CD4-positive, alpha-beta T cell (primary cell): Measurements from ENCODE around the gene DCAF8. TPM values are rescaled to one million over a fixed set of nuclear protein-coding genes. Genes with fewer than 3 reads are reported as not detected.

Experiments used
- ATAC-seq: fragments of 200-7000 bp; cut with Tn5 transposase; one replicate; pipeline ENCODE4 v1.10.0; 2022; ENCODE audit warnings: mild to moderate bottlenecking; ENCODE audit not compliant: poor library complexity
- CTCF ChIA-PET: fragments of 350-600 bp; sonication (Branson Sonifier 250); formaldehyde crosslinking; loops from one replicate; lab custom pipeline; 2021; ENCODE audit warnings: antibody characterized with exemption, inconsistent platforms; lab: Charles Lee
- POLR2A ChIA-PET: fragments of 350-600 bp; sonication (Branson Sonifier 250); formaldehyde crosslinking; loops from one replicate; lab custom pipeline; 2021; ENCODE audit warnings: antibody characterized with exemption, inconsistent platforms; lab: Charles Lee
- DNase-seq, 14 experiments: peaks; one replicate each; pipeline ENCODE4 v3.0.0-alpha.2; 2013 to 2020; ENCODE audit warnings: mixed read lengths in 2 of 14
- H3K27ac ChIP-seq, 2 donors: one replicate each; pipeline versions ENCODE4 v1.5.1 to v1.7.0; 2013; ENCODE audit warnings: low read length in 2 of 2, low read depth in 1 of 2, mild to moderate bottlenecking in 1 of 2
- H3K27me3 ChIP-seq, 2 experiments: 1 replicate in 1 of 2; 2 replicates in 1 of 2; pipeline versions ENCODE4 v1.6.1 to v1.7.0; 2013; ENCODE audit warnings: low read length in 2 of 2, control low read depth in 1 of 2, mild to moderate bottlenecking in 1 of 2, moderate library complexity in 1 of 2; ENCODE audit not compliant: insufficient read depth in 2 of 2, control insufficient read depth in 1 of 2
- H3K36me3 ChIP-seq: one replicate; pipeline ENCODE4 v1.6.1; 2013; ENCODE audit warnings: low read length, control low read depth; ENCODE audit not compliant: insufficient read depth
- H3K4me1 ChIP-seq: one replicate; pipeline ENCODE4 v1.6.1; 2013; ENCODE audit warnings: low read length, control low read depth; ENCODE audit not compliant: insufficient read depth
- H3K4me3 ChIP-seq: one replicate; pipeline ENCODE4 v1.5.1; 2013; ENCODE audit warnings: mild to moderate bottlenecking, low read length, moderate library complexity
- H3K9me3 ChIP-seq, 2 experiments: 1 replicate in 1 of 2; 2 replicates in 1 of 2; pipeline versions ENCODE4 v1.6.1 to v1.7.0; 2013; ENCODE audit warnings: low read length in 2 of 2, mild to moderate bottlenecking in 2 of 2, control low read depth in 1 of 2, moderate library complexity in 1 of 2; ENCODE audit not compliant: control insufficient read depth in 1 of 2, insufficient read depth in 1 of 2
- H3K27ac Mint-ChIP-seq: one replicate; pipeline ENCODE4 v1.8.0; 2020; ENCODE audit warnings: mixed read lengths
- H3K27me3 Mint-ChIP-seq: one replicate; pipeline ENCODE4 v1.8.0; 2021; ENCODE audit warnings: mixed read lengths
- H3K36me3 Mint-ChIP-seq: one replicate; pipeline ENCODE4 v1.8.0; 2021; ENCODE audit warnings: low read depth, mixed read lengths
- H3K4me1 Mint-ChIP-seq: one replicate; pipeline ENCODE4 v1.8.0; 2021; ENCODE audit warnings: low read depth, mixed read lengths
- H3K4me3 Mint-ChIP-seq: one replicate; pipeline ENCODE4 v1.8.0; 2020; ENCODE audit warnings: mild to moderate bottlenecking, mixed read lengths
- H3K9me3 Mint-ChIP-seq: one replicate; pipeline ENCODE4 v1.8.0; 2020; ENCODE audit warnings: mixed read lengths
- CTCF ChIP-seq: fragments of 200-600 bp; IDR thresholded peaks from one replicate; pipeline ENCODE4 v1.8.0; 2022; ENCODE audit warnings: antibody characterized with exemption, mild to moderate bottlenecking
- intact Hi-C, 2 experiments: fragments of 100-400 bp; cut with DNase I in 1 of 2; cut with micrococcal nuclease in 1 of 2; formaldehyde crosslinking; loops; one replicate each; pipeline versions ENCODE4 v1.15.1 to v1.9.0; 2023 to 2025; cut with DNase I, micrococcal nuclease
- total RNA-seq, 174 experiments: library from RNA in 2 of 174; stranded (reverse) in 2 of 174; gene quantifications; one replicate each; pipeline ENCODE4 v1.2.3 and lab custom pipeline; 2021 to 2026

DCAF8 gene
- total RNA-seq, 2 experiments from 2014 or later, result 151 to 154 TPM

GRCh38 chr1:160205242-160206035, 56.9 kb downstream of the DCAF8 start, which contains the start of gene PEA15:
PEA15 (plus strand) TSS chr1:160205384; CDS start chr1:160211545, 6,161 bp downstream.
- Histone ChIP-seq H3K4me1 (peaks cover 42% of the 10 kb centered on the region), H3K9me3 (no peaks in the 10 kb centered on the region), H3K36me3 (peaks cover 11% of the 10 kb centered on the region), H3K27ac (peak within 1 kb of the TSS; percentile 33 to 71), H3K4me3 (peak within 1 kb of the TSS; percentile 97), H3K27me3 (no peaks in the 10 kb centered on the region)
- intact Hi-C loops, result loop anchor here (5.0 kb wide), 2 partner anchors 47 to 108 kb away; partner anchors contain the start of gene IGSF8 (in 1 of the 2)
- CTCF ChIA-PET, result interaction anchor here (1.0 kb wide), 1 partner anchor 86 kb away, joined by 6 read pairs; no protein-coding TSS in a partner anchor
- Mint-ChIP-seq H3K4me1 (peaks cover 42% of the 10 kb centered on the region), H3K27me3 (no peaks in the 10 kb centered on the region), H3K4me3 (peak within 1 kb of the TSS; percentile 93), H3K9me3 (no peaks in the 10 kb centered on the region), H3K27ac (peak within 1 kb of the TSS; percentile 76), H3K36me3 (no peaks in the 10 kb centered on the region)
- ATAC-seq (peak; percentile 80), DNase-seq (peak; percentile 30 to 85 (median 66))
- POLR2A ChIA-PET, result interaction anchor here (1.0 to 1.4 kb wide), 3 partner anchors 14 to 80 kb away, joined by 3 to 9 read pairs (median 4); partner anchors contain the start of genes DCAF8 and PEX19
- no peak for TF ChIP-seq CTCF

- ChIA-PET CTCF (interaction anchor here (1.0 kb wide), 1 partner anchor 87 kb away, joined by 6 read pairs; no protein-coding TSS in a partner anchor), POLR2A (interaction anchor here (1.0 to 1.4 kb wide), 3 partner anchors 58 to 80 kb away, joined by 3 read pairs; partner anchors contain the start of genes DCAF8 and PEX19)
- peaks cover 5% of the 10 kb centered on the region for H3K36me3 ChIP-seq
- H3K27ac ChIP-seq, result peak overlapping the region; percentile 13 to 66
- no peaks in the 10 kb centered on the region for H3K27me3 ChIP-seq
- peak overlapping the region; percentile 97 for H3K4me3 ChIP-seq
- Mint-ChIP-seq H3K27ac (peak overlapping the region; percentile 76), H3K9me3 (no peaks in the 10 kb centered on the region), H3K4me3 (peak overlapping the region; percentile 93), H3K27me3 (no peaks in the 10 kb centered on the region), H3K36me3 (no peaks in the 10 kb centered on the region), H3K4me1 (peaks cover 35% of the 10 kb centered on the region)
- no peaks in the 10 kb centered on the region for H3K9me3 ChIP-seq
- intact Hi-C loops, result loop anchor here (5.0 kb wide), 2 partner anchors 48 to 107 kb away; partner anchors contain the start of gene IGSF8 (in 1 of the 2)
- no peak for ATAC-seq
- TF ChIP-seq CTCF, result no peak
- peaks cover 37% of the 10 kb centered on the region for H3K4me1 ChIP-seq
- DNase-seq, result peak in 4 of 14 experiments; percentile 19 to 68 (median 44)
These were observed 57.7 kb downstream of the DCAF8 start for GRCh38 chr1:160204526-160205241.

GRCh38 chr1:160200786-160201185, 61.6 kb downstream of the DCAF8 start:
- Mint-ChIP-seq H3K27ac (no peak overlapping the region), H3K36me3 (no peaks in the 10 kb centered on the region), H3K27me3 (no peaks in the 10 kb centered on the region), H3K4me3 (no peak overlapping the region), H3K4me1 (peaks cover 11% of the 10 kb centered on the region), H3K9me3 (no peaks in the 10 kb centered on the region)
- ATAC-seq (no peak), DNase-seq (no peak)
- Histone ChIP-seq H3K27me3 (no peaks in the 10 kb centered on the region), H3K9me3 (no peaks in the 10 kb centered on the region), H3K4me3 (no peak overlapping the region), H3K27ac (no peak overlapping the region), H3K4me1 (peaks cover 14% of the 10 kb centered on the region), H3K36me3 (no peaks in the 10 kb centered on the region)
- intact Hi-C loops, result loop anchor here in 1 of 2 experiments (2.0 kb wide), 1 partner anchor 44 kb away; no protein-coding TSS in a partner anchor
- no peak for TF ChIP-seq CTCF
- ChIA-PET CTCF (interaction anchor here (1.9 kb wide), 1 partner anchor 51 kb away, joined by 7 read pairs; no protein-coding TSS in a partner anchor), POLR2A (interaction anchor here (1.0 kb wide), 1 partner anchor 62 kb away, joined by 3 read pairs; the partner anchor contains the start of gene DCAF8)
